ENCODE measurements around the gene NOSIP.

Gene NOSIP

GRCh38 chr19:49594993-49595818, 14.8 kb upstream of the NOSIP start:
- DNase-seq, result no peak

GRCh38 chr19:49594157-49594992, 14.0 kb upstream of the NOSIP start:
- no peak for DNase-seq

GRCh38 chr19:49593233-49594113, 13.1 kb upstream of the NOSIP start:
- peak; percentile 81 to 86 for DNase-seq

GRCh38 chr19:49592486-49593232, 12.3 kb upstream of the NOSIP start:
- DNase-seq, result no peak

- DNase-seq, result peak; percentile 13 to 32
Observed at GRCh38 chr19:49591731-49592485, 11.6 kb upstream of the NOSIP start.

GRCh38 chr19:49590971-49591730, 10.8 kb upstream of the NOSIP start, which contains the start of gene PRR12:
PRR12 (plus strand) TSS chr19:49591182; CDS start chr19:49591655, 473 bp downstream.
- DNase-seq, result peak; percentile 57 to 72

GRCh38 chr19:49590071-49590970, 10.0 kb upstream of the NOSIP start:
- peak; percentile 97 for DNase-seq

GRCh38 chr19:49589502-49589905, 9.1 kb upstream of the NOSIP start:
- DNase-seq, result no peak

GRCh38 chr19:49588365-49589122, 8.2 kb upstream of the NOSIP start:
- DNase-seq, result no peak

- no peak for DNase-seq
Observed at GRCh38 chr19:49587227-49587626, 6.9 kb upstream of the NOSIP start.

GRCh38 chr19:49585023-49585422, 4.7 kb upstream of the NOSIP start:
- DNase-seq, result no peak

- no peak for DNase-seq
Observed at GRCh38 chr19:49583239-49583638, 2.9 kb upstream of the NOSIP start.

- DNase-seq, result no peak
Observed at GRCh38 chr19:49581007-49581508, 702 bp upstream of the NOSIP start, which contains the start of gene PRRG2. PRRG2 (plus strand) TSS chr19:49581316; CDS start chr19:49583220, 1,904 bp downstream.

- DNase-seq, result no peak
Observed at GRCh38 chr19:49579947-49580263, 451 bp downstream of the NOSIP start.

- no peak for DNase-seq
Observed at GRCh38 chr19:49579193-49579592, 1.2 kb downstream of the NOSIP start.

- DNase-seq, result no peak
Observed at GRCh38 chr19:49574206-49574755, 6.1 kb downstream of the NOSIP start.

- DNase-seq, result no peak
Observed at GRCh38 chr19:49573425-49573824, 6.9 kb downstream of the NOSIP start.

GRCh38 chr19:49573009-49573408, 7.3 kb downstream of the NOSIP start:
- DNase-seq, result no peak
